CD4-positive, CD25-positive, alpha-beta regulatory T cell (primary cell): ENCODE data around the gene NACC2. TPM values are rescaled to one million over a fixed set of nuclear protein-coding genes. Genes with fewer than 3 reads are reported as not detected.

Experiments
- ATAC-seq, 2 donors: fragments of 150-1000 bp; cut with Tn5 transposase; one replicate each; pipeline ENCODE4 v1.10.0; 2021; ENCODE audit warnings: low read depth in 2 of 2, moderate number of reproducible peaks in 2 of 2, moderate library complexity in 1 of 2
- DNase-seq, 3 donors: peaks; one replicate each; pipeline versions ENCODE4 v3.0.0 to v3.0.0-alpha.2; 2012 to 2022; ENCODE audit warnings: mixed read lengths in 1 of 3
- H3K27ac ChIP-seq: one replicate; pipeline ENCODE4 v1.7.0; 2013; ENCODE audit warnings: mild to moderate bottlenecking, low read length; ENCODE audit not compliant: insufficient read depth, poor library complexity, severe bottlenecking
- H3K27me3 ChIP-seq: one replicate; pipeline ENCODE4 v1.7.0; 2013; ENCODE audit warnings: low read length; ENCODE audit not compliant: control insufficient read depth, insufficient read depth
- H3K36me3 ChIP-seq: one replicate; pipeline ENCODE4 v1.7.0; 2013; ENCODE audit warnings: mild to moderate bottlenecking, low read length, moderate library complexity; ENCODE audit not compliant: control insufficient read depth, insufficient read depth
- H3K4me1 ChIP-seq: 2 replicates; pipeline ENCODE4 v1.7.0; 2013; ENCODE audit warnings: mild to moderate bottlenecking, low read length; ENCODE audit not compliant: insufficient read depth, control insufficient read depth, poor library complexity, severe bottlenecking
- H3K4me3 ChIP-seq: one replicate; pipeline ENCODE4 v1.7.0; 2013; ENCODE audit warnings: low read depth, mild to moderate bottlenecking, low read length, moderate library complexity
- H3K9me3 ChIP-seq, 2 experiments: 1 replicate in 1 of 2; 2 replicates in 1 of 2; pipeline ENCODE4 v1.7.0; 2013; ENCODE audit warnings: low read length in 2 of 2, mild to moderate bottlenecking in 1 of 2, moderate library complexity in 1 of 2; ENCODE audit not compliant: control insufficient read depth in 2 of 2
- H3K27ac Mint-ChIP-seq, 3 donors: one replicate each; pipeline ENCODE4 v1.8.0; 2020 to 2022; ENCODE audit warnings: mild to moderate bottlenecking in 3 of 3, mixed read lengths in 3 of 3, moderate library complexity in 2 of 3
- H3K27me3 Mint-ChIP-seq: one replicate; pipeline ENCODE4 v1.8.0; 2022; ENCODE audit warnings: mild to moderate bottlenecking, mixed read lengths
- H3K36me3 Mint-ChIP-seq: one replicate; pipeline ENCODE4 v1.8.0; 2020; ENCODE audit warnings: mixed read lengths
- H3K4me1 Mint-ChIP-seq, 4 donors: one replicate each; pipeline ENCODE4 v1.8.0; 2020 to 2022; ENCODE audit warnings: mixed read lengths in 4 of 4, mild to moderate bottlenecking in 1 of 4
- H3K4me3 Mint-ChIP-seq, 4 donors: one replicate each; pipeline ENCODE4 v1.8.0; 2020 to 2022; ENCODE audit warnings: mild to moderate bottlenecking in 4 of 4, mixed read lengths in 4 of 4, moderate library complexity in 3 of 4
- H3K9me3 Mint-ChIP-seq, 7 donors: one replicate each; pipeline ENCODE4 v1.8.0; 2020 to 2022; ENCODE audit warnings: mixed read lengths in 7 of 7, mild to moderate bottlenecking in 3 of 7, moderate library complexity in 2 of 7
- polyA plus RNA-seq, 4 donors: library from polyadenylated mRNA; unstranded; fragments of 300-500 nt; fragmentation: Illumina TruSeq; gene quantifications; one replicate each; pipeline ENCODE4 v1.2.3, GENCODE V29; 2021
- total RNA-seq: library from RNA; stranded (reverse); gene quantifications from one replicate; pipeline ENCODE4 v1.2.3, GENCODE V29; 2022

Gene NACC2
- total and polyA plus RNA-seq, 5 donors from 2014 or later: 0.76 to 4.8 (median 1.0) TPM

DNA sequence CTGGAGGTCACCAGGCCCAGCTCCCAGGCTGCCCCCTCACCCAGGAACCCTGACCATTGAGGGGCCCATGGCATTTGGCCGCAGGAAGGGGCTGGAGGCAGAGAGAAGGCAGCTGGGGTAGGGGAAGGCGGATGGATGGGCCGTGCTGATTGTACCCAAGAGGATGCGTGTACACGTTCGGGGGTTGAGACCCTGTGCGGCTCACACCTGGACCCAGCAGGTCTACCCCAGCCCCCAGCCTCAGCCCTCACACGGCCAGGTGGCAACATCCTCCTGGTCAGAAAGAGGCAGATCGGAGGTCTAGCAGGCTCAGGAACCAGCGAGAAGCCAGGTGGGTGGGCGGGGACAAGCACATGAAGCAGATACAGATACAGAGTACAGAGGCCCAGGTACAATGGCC is 33.7 kb downstream of the NACC2 start:
- Histone ChIP-seq H3K4me1 (peaks cover 4% of the 10 kb centered on the region), H3K36me3 (no peaks in the 10 kb centered on the region), H3K27ac (no peak overlapping the region), H3K27me3 (no peaks in the 10 kb centered on the region), H3K4me3 (no peak overlapping the region), H3K9me3 (no peaks in the 10 kb centered on the region)
- Mint-ChIP-seq H3K27ac (no peak overlapping the region), H3K27me3 (no peaks in the 10 kb centered on the region), H3K36me3 (peaks cover 7% of the 10 kb centered on the region), H3K4me3 (no peak overlapping the region), H3K4me1 (peaks cover 0 to 13% (median 3%) of the 10 kb centered on the region in 4 donors), H3K9me3 (no peaks in the 10 kb centered on the region)
- DNase-seq (no peak), ATAC-seq (no peak)

DNA sequence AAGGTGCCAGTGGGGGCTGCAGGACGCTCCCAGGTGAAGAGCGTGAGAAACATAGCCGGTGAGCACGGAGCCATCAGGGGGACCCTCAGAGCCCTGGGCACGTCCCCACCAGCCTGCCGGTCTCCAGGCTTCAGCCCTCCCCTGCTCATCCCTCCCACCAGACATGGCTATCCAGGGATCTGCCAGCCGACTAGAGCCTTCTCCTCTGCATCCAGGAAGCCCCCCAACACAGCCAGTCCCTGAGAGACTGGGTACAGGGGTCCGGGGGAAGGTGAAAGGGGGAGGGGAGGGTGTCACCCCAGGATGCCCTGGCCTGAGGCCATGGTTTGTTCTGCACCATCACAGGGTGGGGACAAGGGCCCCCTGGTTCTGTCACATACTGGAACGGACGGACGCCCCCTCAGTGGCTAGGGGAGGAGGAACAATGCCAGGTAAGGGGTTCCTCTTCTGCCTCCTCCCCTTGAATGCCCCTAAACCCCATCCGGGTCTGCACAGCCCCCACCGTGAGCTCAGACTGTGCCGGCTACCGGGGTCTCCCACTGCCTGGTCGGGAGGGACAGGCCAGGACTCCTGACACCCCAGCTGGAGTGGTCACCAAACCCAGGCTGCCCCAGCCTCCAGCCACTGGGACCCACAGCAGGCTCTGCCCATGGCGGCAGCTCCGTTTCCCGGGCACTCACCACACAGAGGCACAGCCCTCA is 34.3 kb downstream of the NACC2 start:
- Histone ChIP-seq H3K27ac (no peak overlapping the region), H3K9me3 (no peaks in the 10 kb centered on the region), H3K4me3 (no peak overlapping the region), H3K27me3 (no peaks in the 10 kb centered on the region), H3K36me3 (no peaks in the 10 kb centered on the region), H3K4me1 (peaks cover 10% of the 10 kb centered on the region)
- H3K9me3 Mint-ChIP-seq: no peaks in the 10 kb centered on the region
- H3K36me3 Mint-ChIP-seq: peaks cover 7% of the 10 kb centered on the region
- DNase-seq (no peak), ATAC-seq (no peak)
- H3K4me1 Mint-ChIP-seq: peaks cover 0 to 11% (median 5%) of the 10 kb centered on the region in 4 donors
- no peak overlapping the region for H3K27ac Mint-ChIP-seq
- H3K27me3 Mint-ChIP-seq: no peaks in the 10 kb centered on the region
- no peak overlapping the region for H3K4me3 Mint-ChIP-seq

DNA sequence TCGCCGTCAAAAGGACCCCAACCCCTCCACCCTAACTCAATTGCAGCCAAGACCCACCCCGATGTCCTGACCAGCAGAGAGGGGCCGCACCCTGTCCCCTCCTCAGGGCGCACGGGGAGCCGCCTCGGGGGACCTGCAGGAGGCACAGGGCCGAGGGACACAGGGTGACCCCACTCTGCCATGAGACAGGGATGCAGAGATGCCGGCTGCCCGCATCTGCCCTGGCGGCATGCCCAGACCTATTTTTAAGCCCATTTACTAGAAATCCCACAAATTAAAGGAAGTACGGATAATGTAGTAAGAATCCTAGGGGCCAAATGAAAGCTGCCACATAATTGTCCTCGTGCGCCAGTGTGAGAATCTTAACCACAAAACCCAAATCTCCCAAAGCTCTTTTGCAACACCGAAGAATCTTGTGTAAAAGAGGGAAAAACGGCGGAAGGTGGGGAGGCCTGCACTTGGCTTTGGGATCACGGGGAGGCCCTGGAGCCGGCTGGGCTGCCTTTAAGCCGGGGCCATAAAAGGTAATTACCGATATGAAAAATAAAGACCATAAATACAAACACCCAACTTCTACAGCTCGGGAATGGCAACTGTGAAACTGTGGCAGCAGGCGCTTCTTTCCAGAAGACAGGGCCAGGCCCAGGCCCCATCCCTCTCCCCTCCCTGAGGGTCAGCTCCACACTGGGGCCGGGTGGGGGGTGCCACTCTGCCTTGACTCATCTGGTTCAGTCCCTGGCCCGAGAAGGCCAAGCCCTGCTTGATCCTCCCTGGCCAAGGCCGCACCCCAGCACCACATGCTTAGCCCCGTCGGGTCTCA is 35.0 kb downstream of the NACC2 start:
- no peak overlapping the region for H3K27ac Mint-ChIP-seq
- H3K9me3 Mint-ChIP-seq: no peaks in the 10 kb centered on the region

DNA sequence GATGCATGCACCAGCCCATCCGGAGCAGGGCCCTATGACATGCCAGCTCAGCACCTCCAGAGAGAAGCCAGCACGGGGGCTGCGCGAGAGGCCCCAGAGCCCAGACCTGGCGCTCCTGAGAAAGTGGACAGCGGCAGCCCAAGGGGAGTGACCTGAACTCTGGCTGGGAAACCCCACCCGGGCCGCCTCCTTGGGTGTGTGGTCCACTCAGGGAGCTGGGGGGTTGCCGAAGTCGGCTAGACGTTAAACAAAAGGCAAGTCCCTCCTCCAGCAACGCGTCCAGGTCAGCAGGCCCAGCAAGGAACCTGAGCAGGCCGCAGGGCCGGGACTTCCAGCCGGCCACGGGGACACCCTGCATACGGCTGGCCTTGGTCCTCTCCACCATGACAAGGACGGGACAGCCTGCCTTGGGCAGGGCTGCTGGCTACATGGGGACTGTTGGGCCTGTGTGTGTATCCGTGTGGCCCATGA is 35.7 kb downstream of the NACC2 start:
- Mint-ChIP-seq H3K9me3 (no peaks in the 10 kb centered on the region), H3K4me1 (peaks cover 0 to 17% (median 4%) of the 10 kb centered on the region in 4 donors), H3K27me3 (no peaks in the 10 kb centered on the region), H3K36me3 (peaks cover 4% of the 10 kb centered on the region), H3K27ac (no peak overlapping the region), H3K4me3 (no peak overlapping the region)
- no peak for ATAC-seq
- H3K36me3 ChIP-seq: no peaks in the 10 kb centered on the region
- H3K9me3 ChIP-seq: no peaks in the 10 kb centered on the region
- no peak for DNase-seq
- H3K4me3 ChIP-seq: no peak overlapping the region
- H3K4me1 ChIP-seq: peaks cover 16% of the 10 kb centered on the region
- no peak overlapping the region for H3K27ac ChIP-seq
- H3K27me3 ChIP-seq: no peaks in the 10 kb centered on the region

More for the DNA sequence above, 35.0 kb downstream of the NACC2 start:
- H3K9me3 ChIP-seq: no peaks in the 10 kb centered on the region
- no peaks in the 10 kb centered on the region for H3K27me3 Mint-ChIP-seq
- peaks cover 7% of the 10 kb centered on the region for H3K36me3 Mint-ChIP-seq
- H3K36me3 ChIP-seq: no peaks in the 10 kb centered on the region
- DNase-seq (no peak), ATAC-seq (no peak)
- peaks cover 0 to 15% (median 7%) of the 10 kb centered on the region in 4 donors for H3K4me1 Mint-ChIP-seq
- no peak overlapping the region for H3K4me3 ChIP-seq
- peaks cover 16% of the 10 kb centered on the region for H3K4me1 ChIP-seq
- H3K27me3 ChIP-seq: no peaks in the 10 kb centered on the region
- H3K4me3 Mint-ChIP-seq: no peak overlapping the region
- H3K27ac ChIP-seq: no peak overlapping the region

DNA sequence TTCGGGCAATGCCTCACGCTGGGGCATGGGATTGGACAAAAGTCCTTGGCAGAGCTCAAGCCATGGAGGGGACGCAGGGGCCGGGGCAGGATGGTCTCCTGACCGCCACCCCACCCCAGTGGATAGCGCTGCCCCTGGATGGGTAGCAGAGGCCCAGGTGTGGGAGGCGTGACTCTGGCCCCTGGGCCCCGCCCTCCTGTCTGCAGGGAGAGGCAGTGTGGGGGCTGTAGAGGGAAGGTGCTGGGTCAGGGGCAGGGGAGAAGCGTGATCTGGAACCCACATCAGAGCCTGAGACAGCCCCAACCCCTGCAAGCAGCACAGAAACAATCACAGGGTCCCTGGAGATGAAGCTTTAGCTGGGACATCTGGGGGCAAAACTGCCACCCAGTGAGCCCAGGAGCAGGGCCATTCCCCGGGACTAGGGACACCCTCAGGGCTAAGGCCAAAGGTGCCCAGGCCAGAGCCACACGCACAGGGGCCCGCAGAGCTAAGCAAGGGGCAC is 36.2 kb downstream of the NACC2 start:
- no peak overlapping the region for H3K4me3 ChIP-seq
- DNase-seq (no peak), ATAC-seq (no peak)
- H3K9me3 ChIP-seq: no peaks in the 10 kb centered on the region
- Mint-ChIP-seq H3K4me1 (peaks cover 0 to 15% (median 4%) of the 10 kb centered on the region in 4 donors), H3K27ac (no peak overlapping the region), H3K36me3 (peaks cover 4% of the 10 kb centered on the region), H3K27me3 (no peaks in the 10 kb centered on the region), H3K4me3 (no peak overlapping the region), H3K9me3 (no peaks in the 10 kb centered on the region)
- no peaks in the 10 kb centered on the region for H3K27me3 ChIP-seq
- no peak overlapping the region for H3K27ac ChIP-seq
- H3K4me1 ChIP-seq: peaks cover 16% of the 10 kb centered on the region
- no peaks in the 10 kb centered on the region for H3K36me3 ChIP-seq

DNA sequence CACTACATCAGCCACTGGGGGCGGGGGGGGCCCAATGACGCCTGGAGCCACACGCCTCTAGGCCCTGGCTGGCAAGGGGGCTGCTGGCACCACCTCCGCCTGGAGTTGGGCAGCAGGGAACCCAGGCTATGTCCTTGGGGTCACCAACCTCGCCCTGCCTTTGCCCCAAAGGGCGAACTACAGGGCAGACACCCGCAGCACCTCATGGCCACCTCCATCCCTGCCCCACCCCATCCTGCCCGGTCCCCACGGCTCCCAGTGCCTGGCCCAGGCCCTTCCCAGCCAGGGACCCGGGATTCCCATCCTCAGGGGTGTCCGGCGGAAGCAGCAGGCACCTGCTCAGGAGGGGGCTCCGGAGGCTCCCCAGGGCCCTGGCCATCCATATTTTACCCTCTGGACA is 37.0 kb downstream of the NACC2 start:
- no peak for DNase-seq

DNA sequence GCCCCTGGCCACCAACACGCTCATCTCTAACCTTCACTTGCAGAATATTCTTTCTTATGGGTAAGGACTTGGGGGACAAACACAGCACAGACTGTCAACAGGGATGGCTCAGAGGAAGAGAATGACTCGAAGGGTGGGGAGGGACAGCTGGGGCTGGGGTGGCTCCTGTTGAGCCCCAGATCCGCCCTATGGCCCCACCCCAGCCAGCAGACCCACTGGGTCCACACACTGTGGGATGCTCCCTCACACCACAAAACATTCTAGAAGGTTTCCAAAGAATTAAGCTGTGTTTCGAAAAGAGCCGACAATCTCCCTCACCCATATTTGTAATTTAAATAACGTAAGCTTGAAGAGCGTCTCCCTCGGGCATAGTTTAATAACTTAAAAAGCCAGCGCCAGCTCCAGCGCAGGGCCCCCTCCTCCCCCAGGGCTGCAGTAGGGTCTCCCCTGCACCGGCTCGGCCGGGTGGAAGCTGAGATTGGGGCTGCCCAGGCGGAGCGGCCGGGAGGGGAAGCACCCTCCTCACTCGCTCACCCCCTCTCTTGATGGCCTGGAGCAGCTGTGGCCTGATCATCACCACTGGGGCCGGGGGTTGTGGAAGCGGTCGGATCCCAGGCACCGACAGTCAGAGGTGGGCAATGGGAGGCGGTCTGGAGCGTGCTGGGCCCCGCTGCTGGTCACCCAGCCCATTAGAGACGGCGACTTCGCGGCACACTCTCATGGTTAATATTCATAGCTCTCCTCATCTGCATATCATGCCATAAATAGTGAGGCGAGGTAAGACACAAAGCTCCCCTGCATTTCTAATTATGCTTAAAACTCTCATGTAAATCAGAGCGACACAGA is 37.6 kb downstream of the NACC2 start:
- Histone ChIP-seq H3K4me1 (peaks cover 21% of the 10 kb centered on the region), H3K36me3 (no peaks in the 10 kb centered on the region), H3K4me3 (no peak overlapping the region), H3K9me3 (no peaks in the 10 kb centered on the region), H3K27ac (no peak overlapping the region), H3K27me3 (no peaks in the 10 kb centered on the region)
- Mint-ChIP-seq H3K4me1 (peaks cover 0 to 21% (median 2%) of the 10 kb centered on the region in 4 donors), H3K4me3 (no peak overlapping the region), H3K27me3 (peaks cover 4% of the 10 kb centered on the region), H3K36me3 (peaks cover 4% of the 10 kb centered on the region), H3K9me3 (no peaks in the 10 kb centered on the region), H3K27ac (no peak overlapping the region)
- DNase-seq (no peak), ATAC-seq (no peak)

More for the DNA sequence above, 37.0 kb downstream of the NACC2 start:
- Mint-ChIP-seq H3K27me3 (peaks cover 4% of the 10 kb centered on the region), H3K36me3 (peaks cover 4% of the 10 kb centered on the region), H3K9me3 (no peaks in the 10 kb centered on the region), H3K4me3 (peak overlapping the region in 1 of 4 donors; percentile 10), H3K4me1 (peaks cover 0 to 21% (median 3%) of the 10 kb centered on the region in 4 donors), H3K27ac (no peak overlapping the region)
- ATAC-seq: no peak
- Histone ChIP-seq H3K27ac (no peak overlapping the region), H3K4me3 (no peak overlapping the region), H3K4me1 (peaks cover 16% of the 10 kb centered on the region), H3K36me3 (no peaks in the 10 kb centered on the region), H3K9me3 (no peaks in the 10 kb centered on the region), H3K27me3 (no peaks in the 10 kb centered on the region)
